Bronchial epithelial cell (primary cell): ENCODE data around the gene CCDC43. TPM values are rescaled to one million over a fixed set of nuclear protein-coding genes. Genes with fewer than 3 reads are reported as not detected.
"Not testable (repeated sequence)": the region's sequence is repeated elsewhere in the genome, so short reads cannot be mapped to it uniquely, and the experiment has no call there.

Experiments used
- DNase-seq: peaks from one replicate; pipeline ENCODE4 v3.0.0-alpha.2; 2010; ENCODE audit warnings: low read depth
- FAIRE-seq: peaks from 2 replicates; lab custom pipeline; 2011; peaks lifted over from hg19 to GRCh38; lab: Jason Lieb, UNC
- H3K27me3 ChIP-seq: 2 replicates; pipeline ENCODE4 v1.5.1; 2011; ENCODE audit warnings: low read length; ENCODE audit not compliant: control insufficient read depth, insufficient read depth
- H3K36me3 ChIP-seq: 2 replicates; pipeline ENCODE4 v1.5.1; 2011; ENCODE audit warnings: low read length; ENCODE audit not compliant: control insufficient read depth, insufficient read depth
- H3K4me3 ChIP-seq: 2 replicates; pipeline ENCODE4 v1.5.1; 2011; ENCODE audit warnings: mild to moderate bottlenecking, low read depth, low read length, control low read depth
- CTCF ChIP-seq: IDR thresholded peaks from 2 replicates; pipeline ENCODE4 v1.5.1; 2011; ENCODE audit warnings: mild to moderate bottlenecking, moderate library complexity, low read length, control low read depth, inconsistent platforms; ENCODE audit not compliant: insufficient read depth, severe bottlenecking
- total RNA-seq: library from RNA; depleted of rRNA; stranded (reverse); fragments of >200 nt; gene quantifications from 2 replicates; pipeline ENCODE4 v1.2.1, GENCODE V29; 2014

CCDC43 gene
- 46.1 and 47.1 TPM in 2 replicates for total RNA-seq

DNA sequence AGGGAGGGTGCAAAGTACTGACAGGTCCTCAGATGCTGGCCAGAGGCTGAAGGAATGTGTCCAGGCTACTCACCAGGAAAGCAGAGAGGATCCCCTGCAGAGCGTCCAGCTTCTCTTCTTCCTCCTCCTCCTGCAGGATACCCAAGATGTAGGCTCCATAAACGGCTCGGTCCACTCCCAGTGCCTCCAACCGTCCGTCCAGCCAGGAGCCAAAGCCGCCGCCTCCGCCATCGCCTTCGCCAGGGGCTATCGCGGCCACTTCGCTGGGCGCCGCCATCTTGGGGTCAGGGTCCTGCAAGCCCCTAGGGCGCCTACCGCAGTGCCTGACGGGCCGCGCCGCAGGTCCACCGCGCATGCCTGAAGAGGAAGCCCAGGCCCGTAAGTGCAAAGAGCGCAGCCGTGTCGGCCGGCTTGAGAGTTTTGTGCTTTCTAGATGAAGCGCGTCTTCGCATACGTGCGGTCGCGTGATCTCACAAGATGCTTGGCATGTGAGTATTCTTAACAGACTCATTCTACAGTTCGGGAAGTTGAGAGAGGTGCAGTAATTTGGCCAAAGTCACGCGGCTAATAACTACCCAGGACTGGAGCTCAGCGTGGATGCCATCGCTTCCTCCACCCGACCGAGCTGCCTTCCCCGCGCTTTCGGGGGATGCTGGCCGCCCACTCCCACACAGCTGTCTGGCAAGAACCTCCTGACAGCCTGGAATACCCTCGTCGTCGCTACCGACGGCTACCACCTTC lies at the start of gene CCDC43:
TSS of gene CCDC43 (minus strand) at position 300 of the 741 bp plus-strand sequence. CDS start at position 277, 23 bp downstream.
- FAIRE-seq (no peak), DNase-seq (peak; percentile 80)
- Histone ChIP-seq H3K4me3 (peak within 1 kb of the TSS; percentile 98), H3K27me3 (no peaks in the 10 kb centered on the region), H3K36me3 (no peaks in the 10 kb centered on the region)
- TF ChIP-seq CTCF = no peak

- H3K36me3 ChIP-seq = peaks cover 3% of the 10 kb centered on the region
- peak; percentile 48 for DNase-seq
Measured at GRCh38 chr17:44738214-44738906, 48.8 kb upstream of the CCDC43 start.

DNA sequence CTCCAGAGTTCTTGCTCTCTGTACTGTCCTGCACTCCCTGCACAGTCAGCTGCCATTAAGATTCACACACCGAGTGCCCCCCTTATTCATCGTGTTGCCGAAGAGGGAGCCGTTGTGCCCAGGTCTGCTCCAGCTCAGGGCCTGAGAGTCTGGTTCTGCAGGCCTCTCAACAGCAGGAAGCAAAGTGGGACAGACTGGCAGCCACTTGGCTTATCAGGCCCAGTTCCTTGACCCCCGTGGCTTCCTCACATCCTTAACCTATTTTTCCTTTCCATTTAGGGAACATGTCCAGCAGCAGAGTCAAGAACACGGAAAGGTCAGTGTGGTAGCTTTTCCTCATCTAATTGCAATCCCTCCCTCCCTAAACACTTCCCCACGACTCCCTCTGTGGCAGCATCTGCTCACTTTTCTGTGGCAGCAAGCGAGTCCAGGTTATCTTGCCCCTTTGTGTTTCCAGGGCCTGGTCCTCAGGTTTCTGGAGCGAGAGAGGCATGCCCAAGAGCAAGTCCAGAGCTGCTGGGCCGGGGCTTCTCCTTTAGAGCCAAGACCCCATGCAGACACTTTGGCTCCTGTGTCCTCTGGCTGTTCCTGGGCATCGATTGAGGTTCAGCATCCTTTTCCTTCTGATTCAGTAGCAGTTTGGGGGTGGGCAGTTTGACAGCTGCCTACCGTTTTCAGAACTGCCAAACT lies 47.1 kb upstream of the CCDC43 start:
- DNase-seq = no peak
- no peaks in the 10 kb centered on the region for H3K27me3 ChIP-seq
- FAIRE-seq = no peak
- no peak for TF ChIP-seq CTCF
- no peak overlapping the region for H3K4me3 ChIP-seq
- peaks cover 3% of the 10 kb centered on the region for H3K36me3 ChIP-seq

More at GRCh38 chr17:44738214-44738906, 48.8 kb upstream of the CCDC43 start:
- no peak for TF ChIP-seq CTCF
- no peaks in the 10 kb centered on the region for H3K27me3 ChIP-seq
- peak; percentile 32 for FAIRE-seq
- H3K4me3 ChIP-seq = no peak overlapping the region

DNA sequence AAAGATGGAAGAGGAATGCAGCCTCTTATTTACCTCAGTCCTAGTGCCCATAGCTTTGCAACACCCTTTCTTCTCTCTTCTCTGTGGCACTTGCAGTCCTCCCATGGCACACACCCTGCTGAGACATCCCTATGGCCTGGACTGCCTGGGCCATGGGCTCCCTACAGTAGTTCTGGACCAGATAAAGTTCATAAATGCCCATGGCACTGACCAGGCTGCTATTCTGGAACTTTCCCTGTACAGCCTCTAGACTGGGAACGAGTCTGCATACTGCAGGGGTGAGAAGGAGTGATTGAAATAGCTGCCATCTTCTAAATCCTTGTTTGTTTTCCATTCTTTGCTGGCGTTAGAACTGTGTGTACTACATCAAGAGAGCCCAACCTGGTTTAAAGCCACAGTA lies 44.7 kb upstream of the CCDC43 start:
- FAIRE-seq = peak; percentile 52
- no peak for TF ChIP-seq CTCF
- no peak for DNase-seq
- peaks cover 3% of the 10 kb centered on the region for H3K36me3 ChIP-seq
- H3K27me3 ChIP-seq = no peaks in the 10 kb centered on the region
- no peak overlapping the region for H3K4me3 ChIP-seq

DNA sequence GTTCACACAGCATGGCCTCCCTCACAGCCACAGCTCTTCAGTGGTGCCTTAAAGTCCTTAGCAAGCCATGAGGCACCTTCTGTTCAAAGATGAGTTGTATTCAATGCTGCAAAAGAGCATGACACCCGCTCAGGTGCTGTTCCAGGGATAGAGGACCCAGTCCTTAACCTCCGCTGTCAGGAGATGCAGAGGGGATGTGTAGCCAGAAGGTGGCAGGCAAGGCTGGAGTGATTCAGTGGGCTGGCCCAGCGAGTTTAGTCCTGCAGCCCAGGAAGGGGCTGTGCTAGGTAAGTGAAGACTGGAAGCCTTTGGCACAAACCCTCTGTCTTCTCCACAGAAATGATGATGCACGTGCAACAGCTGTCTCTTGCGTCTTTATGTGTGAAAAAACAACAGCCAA lies 44.2 kb upstream of the CCDC43 start:
- FAIRE-seq = no peak
- peaks cover 2% of the 10 kb centered on the region for H3K36me3 ChIP-seq
- DNase-seq = peak; percentile 43
- no peak overlapping the region for H3K4me3 ChIP-seq
- peak; percentile 54 for TF ChIP-seq CTCF
- no peaks in the 10 kb centered on the region for H3K27me3 ChIP-seq

GRCh38 chr17:44726121-44726520 lies 36.5 kb upstream of the CCDC43 start:
- DNase-seq, FAIRE-seq, H3K4me3 ChIP-seq: not testable (repeated sequence)

More at GRCh38 chr17:44726121-44726520, 36.5 kb upstream of the CCDC43 start:
- not testable (repeated sequence) for H3K27me3 ChIP-seq, H3K36me3 ChIP-seq
